Measurements from ENCODE around the gene RNASE4.

DNA sequence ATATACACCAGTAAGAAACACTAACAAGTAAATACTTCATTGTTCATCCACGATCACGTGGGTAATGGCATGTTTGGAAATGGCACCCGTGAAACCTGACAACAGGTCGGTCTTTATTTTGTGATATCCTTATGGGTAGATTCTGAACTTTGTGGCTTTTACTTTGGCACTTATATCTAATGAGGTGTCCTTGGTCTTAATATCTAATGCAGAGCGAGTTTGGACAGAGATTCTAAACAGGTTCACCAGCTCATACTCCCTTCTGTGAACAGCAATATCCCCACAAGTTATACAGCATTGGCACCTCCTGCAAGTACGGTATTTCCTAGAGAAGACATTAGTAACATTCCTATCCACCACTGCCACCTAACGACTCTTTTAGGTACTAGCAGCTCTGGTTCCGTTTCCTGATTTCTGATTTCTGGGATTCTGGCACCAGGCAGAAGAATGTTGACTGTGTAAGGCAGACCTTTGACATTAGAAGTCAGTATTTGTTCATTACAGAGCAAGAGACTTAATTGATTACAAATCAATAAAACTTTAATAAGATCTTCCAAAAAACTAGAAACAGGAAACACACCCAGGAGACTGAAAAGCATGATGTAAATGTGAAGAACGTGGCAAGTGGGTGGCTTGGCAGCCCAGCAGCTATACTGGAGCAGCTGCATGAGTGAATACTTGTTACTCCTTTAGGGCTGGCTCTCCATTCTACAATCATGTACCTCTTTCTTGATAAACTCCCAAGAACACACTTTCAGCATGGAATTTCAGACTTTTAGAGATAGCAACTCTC lies 6.7 kb downstream of the RNASE4 start:
- TF ChIP-seq, protein P1, sequence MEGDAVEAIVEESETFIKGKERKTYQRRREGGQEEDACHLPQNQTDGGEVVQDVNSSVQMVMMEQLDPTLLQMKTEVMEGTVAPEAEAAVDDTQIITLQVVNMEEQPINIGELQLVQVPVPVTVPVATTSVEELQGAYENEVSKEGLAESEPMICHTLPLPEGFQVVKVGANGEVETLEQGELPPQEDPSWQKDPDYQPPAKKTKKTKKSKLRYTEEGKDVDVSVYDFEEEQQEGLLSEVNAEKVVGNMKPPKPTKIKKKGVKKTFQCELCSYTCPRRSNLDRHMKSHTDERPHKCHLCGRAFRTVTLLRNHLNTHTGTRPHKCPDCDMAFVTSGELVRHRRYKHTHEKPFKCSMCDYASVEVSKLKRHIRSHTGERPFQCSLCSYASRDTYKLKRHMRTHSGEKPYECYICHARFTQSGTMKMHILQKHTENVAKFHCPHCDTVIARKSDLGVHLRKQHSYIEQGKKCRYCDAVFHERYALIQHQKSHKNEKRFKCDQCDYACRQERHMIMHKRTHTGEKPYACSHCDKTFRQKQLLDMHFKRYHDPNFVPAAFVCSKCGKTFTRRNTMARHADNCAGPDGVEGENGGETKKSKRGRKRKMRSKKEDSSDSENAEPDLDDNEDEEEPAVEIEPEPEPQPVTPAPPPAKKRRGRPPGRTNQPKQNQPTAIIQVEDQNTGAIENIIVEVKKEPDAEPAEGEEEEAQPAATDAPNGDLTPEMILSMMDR (conservative IDR thresholded peaks at IDR 0.05): peak; percentile 86
- no peak for TF ChIP-seq ZFX (IDR thresholded peaks at IDR 0.05)
